Neural progenitor cell (in vitro differentiated cells): ENCODE measurements around the gene GCAT. TPM values are rescaled to one million over a fixed set of nuclear protein-coding genes. Genes with fewer than 3 reads are reported as not detected.

Source experiments
- DNase-seq: peaks from one replicate; pipeline ENCODE4 v3.0.0-alpha.2; 2016; ENCODE audit warnings: low spot score
- H2AFZ ChIP-seq: fragments of 200-600 bp; sonication (generic); replicated peaks from 2 replicates; pipeline ENCODE4 v1.6.1; 2016; ENCODE audit warnings: antibody characterized with exemption
- H3F3A ChIP-seq: fragments of 200-600 bp; sonication (generic); 2 replicates; pipeline ENCODE4 v1.6.1; 2016; ENCODE audit warnings: antibody characterized with exemption, low read depth
- H3K27ac ChIP-seq: fragments of 200-600 bp; sonication (generic); 2 replicates; pipeline ENCODE4 v1.5.1; 2016; ENCODE audit warnings: mild to moderate bottlenecking
- H3K27me3 ChIP-seq: fragments of 200-600 bp; sonication (generic); 2 replicates; pipeline ENCODE4 v1.6.1; 2016; ENCODE audit warnings: mild to moderate bottlenecking, moderate library complexity
- H3K36me3 ChIP-seq: fragments of 200-600 bp; sonication (generic); 2 replicates; pipeline ENCODE4 v1.5.1; 2016
- H3K4me1 ChIP-seq: fragments of 200-600 bp; sonication (generic); 2 replicates; pipeline ENCODE4 v1.6.1; 2016; ENCODE audit warnings: mixed run types
- H3K4me2 ChIP-seq: fragments of 200-600 bp; sonication (generic); 2 replicates; pipeline ENCODE4 v1.6.1; 2016
- H3K4me3 ChIP-seq: fragments of 200-600 bp; sonication (generic); 2 replicates; pipeline ENCODE4 v1.5.1; 2016
- H3K79me2 ChIP-seq: fragments of 200-600 bp; sonication (generic); 2 replicates; pipeline ENCODE4 v1.6.1; 2016; ENCODE audit warnings: low read depth
- H3K9ac ChIP-seq: fragments of 200-600 bp; sonication (generic); 2 replicates; pipeline ENCODE4 v1.6.1; 2016
- H3K9me3 ChIP-seq: fragments of 200-600 bp; sonication (generic); 2 replicates; pipeline ENCODE4 v1.5.1; 2016; ENCODE audit warnings: low read depth
- H4K20me1 ChIP-seq: fragments of 200-600 bp; sonication (generic); 2 replicates; pipeline ENCODE4 v1.6.1; 2016; ENCODE audit warnings: low read depth
- H3K27ac Mint-ChIP-seq: 3 replicates; pipeline ENCODE4 v1.8.0; 2021; ENCODE audit warnings: mixed read lengths
- H3K27me3 Mint-ChIP-seq: 2 replicates; pipeline ENCODE4 v1.8.0; 2022; ENCODE audit warnings: low read depth, mild to moderate bottlenecking, inconsistent platforms, moderate library complexity, mixed read lengths; ENCODE audit not compliant: insufficient read depth
- H3K36me3 Mint-ChIP-seq: 3 replicates; pipeline ENCODE4 v1.8.0; 2021; ENCODE audit warnings: mixed read lengths
- H3K4me1 Mint-ChIP-seq: 3 replicates; pipeline ENCODE4 v1.8.0; 2021; ENCODE audit warnings: mixed read lengths
- H3K4me3 Mint-ChIP-seq: 3 replicates; pipeline ENCODE4 v1.8.0; 2021; ENCODE audit warnings: mild to moderate bottlenecking, moderate library complexity, mixed read lengths
- H3K9me3 Mint-ChIP-seq: 3 replicates; pipeline ENCODE4 v1.8.0; 2020; ENCODE audit warnings: mixed read lengths
- EZH2 ChIP-seq: fragments of 200-600 bp; sonication (generic); IDR thresholded peaks from 2 replicates; pipeline ENCODE4 v1.6.1; 2017; ENCODE audit warnings: antibody characterized with exemption, mild to moderate bottlenecking, moderate library complexity
- EZH2phosphoT487 ChIP-seq: fragments of 200-600 bp; sonication (generic); IDR thresholded peaks from 2 replicates; pipeline ENCODE4 v1.6.1; 2017; ENCODE audit warnings: antibody characterized with exemption
- total RNA-seq: library from RNA; depleted of rRNA; stranded (reverse); fragments of >200 nt; gene quantifications from 2 replicates; pipeline ENCODE4 v1.2.3, GENCODE V29; 2015; ENCODE audit warnings: low replicate concordance
- TF ChIP-seq, protein P1 (sequence below): fragments of 200-600 bp; sonication (generic); IDR thresholded peaks from 2 replicates; pipeline ENCODE4 v1.5.1; 2017; ENCODE audit warnings: antibody characterized with exemption, mild to moderate bottlenecking

The GCAT gene
- total RNA-seq, 1 donor from 2014 or later = 21.2 TPM

DNA sequence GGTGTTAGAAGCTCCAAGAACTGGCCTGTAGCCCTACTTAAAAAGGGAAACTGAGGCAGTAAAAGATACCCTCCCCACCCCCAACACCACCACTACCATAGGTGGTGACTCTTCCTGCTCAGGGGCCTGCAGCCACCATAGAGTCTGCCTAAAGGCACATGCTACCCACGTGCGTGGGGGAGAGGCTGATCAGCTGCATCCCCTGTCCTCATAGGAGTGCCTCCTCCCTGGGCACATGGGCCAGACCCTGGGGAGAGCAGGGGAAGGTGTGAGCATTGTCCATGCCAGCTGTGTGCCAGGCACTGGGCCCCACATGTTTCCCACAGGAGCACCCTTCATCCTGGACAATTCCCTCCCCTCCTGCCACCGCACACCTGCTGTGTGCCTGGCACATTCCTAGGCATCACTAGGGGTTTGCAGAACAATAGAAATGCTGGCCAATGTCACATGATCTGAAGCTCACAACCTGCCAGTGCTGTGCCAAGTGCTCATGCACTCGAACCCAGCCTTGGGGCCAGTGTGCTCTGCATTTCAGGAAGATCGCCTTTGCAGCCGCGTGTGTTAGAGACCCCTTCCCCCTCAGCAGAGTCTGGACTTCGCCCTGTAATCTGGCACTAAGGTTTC lies 41.7 kb upstream of the GCAT start:
- Histone ChIP-seq H3K9me3 (no peaks in the 10 kb centered on the region), H3K27me3 (no peaks in the 10 kb centered on the region), H3F3A (no peaks in the 10 kb centered on the region), H3K79me2 (no peaks in the 10 kb centered on the region), H2AFZ (no peak overlapping the region), H3K36me3 (no peaks in the 10 kb centered on the region), H4K20me1 (peaks cover 6% of the 10 kb centered on the region), H3K4me1 (no peaks in the 10 kb centered on the region), H3K9ac (no peak overlapping the region), H3K4me3 (no peak overlapping the region), H3K27ac (no peak overlapping the region), H3K4me2 (no peak overlapping the region)
- H3K27ac Mint-ChIP-seq = no peak overlapping the region
- H3K27me3 Mint-ChIP-seq = peaks cover 4% of the 10 kb centered on the region
- no peaks in the 10 kb centered on the region for H3K9me3 Mint-ChIP-seq
- peaks cover 12% of the 10 kb centered on the region for H3K36me3 Mint-ChIP-seq
- peaks cover 3% of the 10 kb centered on the region for H3K4me1 Mint-ChIP-seq
- TF ChIP-seq, protein P1, sequence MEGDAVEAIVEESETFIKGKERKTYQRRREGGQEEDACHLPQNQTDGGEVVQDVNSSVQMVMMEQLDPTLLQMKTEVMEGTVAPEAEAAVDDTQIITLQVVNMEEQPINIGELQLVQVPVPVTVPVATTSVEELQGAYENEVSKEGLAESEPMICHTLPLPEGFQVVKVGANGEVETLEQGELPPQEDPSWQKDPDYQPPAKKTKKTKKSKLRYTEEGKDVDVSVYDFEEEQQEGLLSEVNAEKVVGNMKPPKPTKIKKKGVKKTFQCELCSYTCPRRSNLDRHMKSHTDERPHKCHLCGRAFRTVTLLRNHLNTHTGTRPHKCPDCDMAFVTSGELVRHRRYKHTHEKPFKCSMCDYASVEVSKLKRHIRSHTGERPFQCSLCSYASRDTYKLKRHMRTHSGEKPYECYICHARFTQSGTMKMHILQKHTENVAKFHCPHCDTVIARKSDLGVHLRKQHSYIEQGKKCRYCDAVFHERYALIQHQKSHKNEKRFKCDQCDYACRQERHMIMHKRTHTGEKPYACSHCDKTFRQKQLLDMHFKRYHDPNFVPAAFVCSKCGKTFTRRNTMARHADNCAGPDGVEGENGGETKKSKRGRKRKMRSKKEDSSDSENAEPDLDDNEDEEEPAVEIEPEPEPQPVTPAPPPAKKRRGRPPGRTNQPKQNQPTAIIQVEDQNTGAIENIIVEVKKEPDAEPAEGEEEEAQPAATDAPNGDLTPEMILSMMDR = no peak
- H3K4me3 Mint-ChIP-seq = no peak overlapping the region
- no peak for DNase-seq

DNA sequence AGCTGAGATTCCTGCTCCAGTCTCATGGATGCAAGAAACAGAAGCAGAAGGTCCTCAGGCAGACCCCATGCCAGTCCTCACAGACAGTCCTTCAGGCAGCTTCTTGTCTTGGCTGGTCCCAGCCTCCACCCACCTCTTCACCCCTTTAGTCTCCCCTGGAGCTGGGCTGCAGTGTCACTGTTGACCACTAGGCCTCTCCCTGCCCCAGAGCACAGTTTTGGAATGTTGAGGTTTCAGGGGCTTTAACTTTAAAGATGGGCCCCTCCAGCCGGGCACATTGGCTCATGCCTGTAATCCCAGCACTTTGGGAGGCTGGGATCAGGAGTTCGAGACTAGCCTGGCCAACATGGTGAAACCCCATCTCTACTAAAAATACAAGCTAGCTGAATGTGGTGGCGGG lies 39.5 kb upstream of the GCAT start:
- Histone ChIP-seq H3K36me3 (no peaks in the 10 kb centered on the region), H3K9ac (no peak overlapping the region), H3K27ac (no peak overlapping the region), H3F3A (no peaks in the 10 kb centered on the region), H3K27me3 (no peaks in the 10 kb centered on the region), H3K79me2 (no peaks in the 10 kb centered on the region), H3K4me1 (no peaks in the 10 kb centered on the region), H2AFZ (no peak overlapping the region), H3K9me3 (no peaks in the 10 kb centered on the region), H4K20me1 (peaks cover 3% of the 10 kb centered on the region), H3K4me2 (no peak overlapping the region), H3K4me3 (no peak overlapping the region)
- peaks cover 15% of the 10 kb centered on the region for H3K36me3 Mint-ChIP-seq
- peaks cover 3% of the 10 kb centered on the region for H3K4me1 Mint-ChIP-seq
- peaks cover 4% of the 10 kb centered on the region for H3K27me3 Mint-ChIP-seq
- no peak overlapping the region for H3K4me3 Mint-ChIP-seq
- no peak overlapping the region for H3K27ac Mint-ChIP-seq
- no peaks in the 10 kb centered on the region for H3K9me3 Mint-ChIP-seq
- no peak for DNase-seq
- no peak for TF ChIP-seq EZH2
- TF ChIP-seq, protein P1 = peak; percentile 43

GRCh38 chr22:37769056-37769455 lies 38.7 kb upstream of the GCAT start:
- Mint-ChIP-seq H3K4me3 (no peak overlapping the region), H3K36me3 (peaks cover 14% of the 10 kb centered on the region), H3K9me3 (no peaks in the 10 kb centered on the region), H3K4me1 (peaks cover 3% of the 10 kb centered on the region), H3K27ac (no peak overlapping the region), H3K27me3 (peaks cover under 1% of the 10 kb centered on the region)
- H2AFZ ChIP-seq = no peak overlapping the region
- no peak overlapping the region for H3K9ac ChIP-seq
- H3K4me3 ChIP-seq = no peak overlapping the region
- no peaks in the 10 kb centered on the region for H3K9me3 ChIP-seq
- H3K27ac ChIP-seq = no peak overlapping the region
- H4K20me1 ChIP-seq = peaks cover 3% of the 10 kb centered on the region
- DNase-seq = no peak
- H3K36me3 ChIP-seq = no peaks in the 10 kb centered on the region
- H3K27me3 ChIP-seq = no peaks in the 10 kb centered on the region
- H3F3A ChIP-seq = no peaks in the 10 kb centered on the region
- no peaks in the 10 kb centered on the region for H3K79me2 ChIP-seq
- no peaks in the 10 kb centered on the region for H3K4me1 ChIP-seq
- no peak for TF ChIP-seq EZH2
- no peak for TF ChIP-seq EZH2phosphoT487
- TF ChIP-seq, protein P1 = no peak
- no peak overlapping the region for H3K4me2 ChIP-seq
